ENCODE measurements around the gene PITPNC1. TPM values are rescaled to one million over a fixed set of nuclear protein-coding genes. Genes with fewer than 3 reads are reported as not detected.

The PITPNC1 gene
- total and polyA plus RNA-seq, 7 donors: 3.0 to 15.7 (median 5.6) TPM

DNA sequence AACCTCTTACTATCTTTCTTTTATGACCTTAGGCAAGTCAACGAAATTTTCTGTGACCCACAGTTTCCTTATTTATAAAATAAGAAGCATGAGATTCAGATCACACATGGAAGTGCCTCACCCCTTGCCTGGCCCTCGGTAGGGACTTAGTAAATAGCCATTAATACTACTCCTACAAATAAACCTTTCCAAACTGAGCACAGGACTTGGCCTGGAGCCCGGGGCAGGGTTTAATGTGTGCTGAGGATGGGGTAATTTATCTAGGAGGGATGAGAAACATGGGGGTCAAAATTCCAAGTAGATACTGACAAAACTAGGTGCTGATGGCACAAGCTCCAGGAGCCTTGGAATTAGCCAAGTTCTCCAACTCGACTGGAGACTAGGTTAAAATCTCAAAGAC lies 35.0 kb downstream of the PITPNC1 start:
- Histone ChIP-seq H3K4me1 (no peaks in the 10 kb centered on the region), H3K4me3 (no peak overlapping the region), H3K36me3 (no peaks in the 10 kb centered on the region), H3K9me3 (peaks cover 0 to 3% (median 0%) of the 10 kb centered on the region in 4 donors), H3K27ac (no peak overlapping the region), H3K27me3 (no peaks in the 10 kb centered on the region)
- 36 to 60% methylated on average over 4 of the region's 4 CpGs for WGBS, 2 donors
- DNase-seq: no peak
- intact Hi-C loops (cut with DNase I): no loop called here
- TF ChIP-seq, protein P1, sequence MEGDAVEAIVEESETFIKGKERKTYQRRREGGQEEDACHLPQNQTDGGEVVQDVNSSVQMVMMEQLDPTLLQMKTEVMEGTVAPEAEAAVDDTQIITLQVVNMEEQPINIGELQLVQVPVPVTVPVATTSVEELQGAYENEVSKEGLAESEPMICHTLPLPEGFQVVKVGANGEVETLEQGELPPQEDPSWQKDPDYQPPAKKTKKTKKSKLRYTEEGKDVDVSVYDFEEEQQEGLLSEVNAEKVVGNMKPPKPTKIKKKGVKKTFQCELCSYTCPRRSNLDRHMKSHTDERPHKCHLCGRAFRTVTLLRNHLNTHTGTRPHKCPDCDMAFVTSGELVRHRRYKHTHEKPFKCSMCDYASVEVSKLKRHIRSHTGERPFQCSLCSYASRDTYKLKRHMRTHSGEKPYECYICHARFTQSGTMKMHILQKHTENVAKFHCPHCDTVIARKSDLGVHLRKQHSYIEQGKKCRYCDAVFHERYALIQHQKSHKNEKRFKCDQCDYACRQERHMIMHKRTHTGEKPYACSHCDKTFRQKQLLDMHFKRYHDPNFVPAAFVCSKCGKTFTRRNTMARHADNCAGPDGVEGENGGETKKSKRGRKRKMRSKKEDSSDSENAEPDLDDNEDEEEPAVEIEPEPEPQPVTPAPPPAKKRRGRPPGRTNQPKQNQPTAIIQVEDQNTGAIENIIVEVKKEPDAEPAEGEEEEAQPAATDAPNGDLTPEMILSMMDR (IDR thresholded peaks at IDR 0.05): no peak
- TF ChIP-seq POLR2A (IDR thresholded peaks at IDR 0.05) (no peak), EP300 (IDR thresholded peaks at IDR 0.05) (no peak), POLR2AphosphoS5 (IDR thresholded peaks at IDR 0.05) (no peak)

DNA sequence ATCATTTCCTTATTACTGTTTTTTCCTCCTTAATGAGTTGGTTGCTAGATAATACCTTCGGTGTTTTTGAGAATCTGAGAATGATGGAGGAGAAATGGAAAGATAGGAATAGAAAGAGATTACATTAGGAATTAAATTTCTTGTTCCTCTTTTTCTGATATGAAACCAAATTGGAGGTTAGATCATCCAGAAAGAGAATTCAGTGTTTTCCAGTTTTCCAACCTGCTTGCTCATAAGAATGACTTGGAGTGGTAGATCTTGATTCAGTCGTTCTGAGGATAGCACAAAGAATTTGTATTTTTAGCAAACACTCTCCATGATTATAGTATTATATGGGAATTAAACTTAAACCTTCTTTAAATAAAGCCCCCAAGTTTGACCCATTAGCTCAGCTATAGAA lies 35.9 kb downstream of the PITPNC1 start:
- H3K4me3 ChIP-seq: no peak overlapping the region
- WGBS, 2 donors: 49 to 66% methylated on average over 2 of the region's 2 CpGs
- H3K9me3 ChIP-seq: peaks cover 0 to 3% (median 0%) of the 10 kb centered on the region in 4 donors
- H3K36me3 ChIP-seq: no peaks in the 10 kb centered on the region
- DNase-seq: no peak
- no peak overlapping the region for H3K27ac ChIP-seq
- intact Hi-C loops (cut with DNase I): no loop called here
- H3K27me3 ChIP-seq: no peaks in the 10 kb centered on the region
- H3K4me1 ChIP-seq: no peaks in the 10 kb centered on the region
- TF ChIP-seq EP300 (IDR thresholded peaks at IDR 0.05) (no peak), POLR2A (IDR thresholded peaks at IDR 0.05) (no peak), POLR2AphosphoS5 (IDR thresholded peaks at IDR 0.05) (no peak)
- TF ChIP-seq, protein P1 (IDR thresholded peaks at IDR 0.05): no peak

DNA sequence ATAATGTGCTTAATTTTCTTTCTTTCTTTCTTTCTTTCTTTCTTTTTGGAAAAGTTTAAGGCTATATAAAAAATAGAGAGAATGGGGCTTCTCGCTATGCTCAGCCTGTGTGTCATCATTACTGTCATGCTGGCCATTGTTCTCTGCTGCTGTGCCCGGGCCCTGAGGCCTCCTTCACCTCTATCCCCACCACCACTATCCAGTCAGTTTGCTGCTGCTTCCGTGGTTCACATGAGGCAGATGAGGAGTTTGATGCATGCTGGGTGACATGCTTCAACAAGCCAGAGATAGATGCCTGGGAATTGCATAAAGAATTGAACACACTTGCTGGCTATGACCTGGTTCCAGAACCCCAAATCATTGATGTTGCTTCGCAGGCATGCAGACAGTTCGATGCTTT lies 36.3 kb downstream of the PITPNC1 start:
- Histone ChIP-seq H3K27me3 (no peaks in the 10 kb centered on the region), H3K9me3 (peaks cover 0 to 3% (median 0%) of the 10 kb centered on the region in 4 donors), H3K4me3 (no peak overlapping the region), H3K4me1 (no peaks in the 10 kb centered on the region), H3K36me3 (no peaks in the 10 kb centered on the region), H3K27ac (no peak overlapping the region)
- intact Hi-C loops (cut with DNase I): no loop called here
- 88 to 95% methylated on average over 5 of the region's 5 CpGs for WGBS, 2 donors
- DNase-seq: no peak
- no peak for TF ChIP-seq EP300 (IDR thresholded peaks at IDR 0.05)
- no peak for TF ChIP-seq POLR2A (IDR thresholded peaks at IDR 0.05)
- TF ChIP-seq, protein P1 (IDR thresholded peaks at IDR 0.05): no peak
- no peak for TF ChIP-seq POLR2AphosphoS5 (IDR thresholded peaks at IDR 0.05)

DNA sequence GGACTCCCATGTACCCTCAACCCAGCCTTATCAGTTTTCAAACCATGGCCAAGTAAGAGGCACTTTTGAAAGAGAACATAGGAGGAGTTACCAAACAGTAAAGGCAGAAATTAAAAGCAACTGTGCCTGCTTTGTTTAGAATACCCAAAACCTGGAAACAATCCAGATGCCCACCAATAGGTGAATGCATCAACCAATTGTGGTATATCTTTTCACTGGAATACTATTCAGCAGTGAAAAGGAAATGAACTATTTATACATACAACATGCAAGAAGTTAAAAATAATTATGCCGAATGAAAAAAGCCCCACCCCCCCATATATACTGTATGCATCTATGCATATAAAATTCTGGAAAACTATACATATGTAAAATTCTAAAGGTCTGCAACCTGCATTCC lies 37.0 kb downstream of the PITPNC1 start:
- no peak overlapping the region for H3K27ac ChIP-seq
- WGBS, 2 donors: 96 to 98% methylated on average over 1 of the region's 1 CpG
- no peaks in the 10 kb centered on the region for H3K27me3 ChIP-seq
- DNase-seq: no peak
- H3K36me3 ChIP-seq: no peaks in the 10 kb centered on the region
- intact Hi-C loops (cut with DNase I): no loop called here
- H3K9me3 ChIP-seq: peaks cover 0 to 3% (median 0%) of the 10 kb centered on the region in 4 donors
- no peak overlapping the region for H3K4me3 ChIP-seq
- H3K4me1 ChIP-seq: no peaks in the 10 kb centered on the region
- no peak for TF ChIP-seq POLR2AphosphoS5 (IDR thresholded peaks at IDR 0.05)
- TF ChIP-seq POLR2A (IDR thresholded peaks at IDR 0.05): no peak
- TF ChIP-seq, protein P1 (IDR thresholded peaks at IDR 0.05): no peak
- no peak for TF ChIP-seq EP300 (IDR thresholded peaks at IDR 0.05)

DNA sequence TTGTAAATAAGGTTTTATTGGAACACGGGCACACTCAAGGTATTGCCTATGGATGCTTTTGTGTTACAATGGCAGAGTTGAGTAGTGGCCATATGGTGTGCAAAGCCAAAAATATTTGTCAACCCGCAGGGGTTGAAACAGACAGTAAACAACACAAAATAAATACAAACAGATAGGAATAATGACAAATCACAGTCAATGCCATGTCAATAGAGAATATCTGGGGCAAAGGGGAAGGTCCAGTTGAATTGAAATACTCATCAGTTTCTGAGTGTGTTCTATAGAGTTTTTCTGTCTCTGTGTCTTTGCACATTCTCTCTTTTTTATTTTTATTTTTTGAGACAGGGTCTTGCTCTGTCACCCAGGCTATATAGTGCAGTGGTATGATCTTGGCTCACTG lies 37.5 kb downstream of the PITPNC1 start:
- Histone ChIP-seq H3K27ac (no peak overlapping the region), H3K4me1 (no peaks in the 10 kb centered on the region), H3K9me3 (peaks cover 0 to 3% (median 0%) of the 10 kb centered on the region in 4 donors), H3K4me3 (no peak overlapping the region), H3K36me3 (no peaks in the 10 kb centered on the region), H3K27me3 (no peaks in the 10 kb centered on the region)
- intact Hi-C loops (cut with DNase I): no loop called here
- 93 to 99% methylated on average over 2 of the region's 2 CpGs for WGBS, 2 donors
- TF ChIP-seq, protein P1 (IDR thresholded peaks at IDR 0.05): no peak
- TF ChIP-seq POLR2AphosphoS5 (IDR thresholded peaks at IDR 0.05) (no peak), POLR2A (IDR thresholded peaks at IDR 0.05) (no peak), EP300 (IDR thresholded peaks at IDR 0.05) (no peak)
- no peak for DNase-seq
